Measurements from ENCODE around the gene ZNF701. TPM values are rescaled to one million over a fixed set of nuclear protein-coding genes. Genes with fewer than 3 reads are reported as not detected.
"Not testable (repeated sequence)": the region's sequence is repeated elsewhere in the genome, so short reads cannot be mapped to it uniquely, and the experiment has no call there.

The ZNF701 gene
- 1 to 10 TPM; 3.1 to 9.5 TPM for polyA plus RNA-seq

GRCh38 chr19:52570000-52570861 is at the start of gene ZNF701:
ZNF701 (plus strand) TSS chr19:52570287; CDS start chr19:52574148, 3,861 bp downstream.
- Histone ChIP-seq H3K4me3 (ENCODE audit: low read depth in 1 of 2, low read length in 2 of 2) (peak within 1 kb of the TSS; percentile 60 to 79), H3K27ac (ENCODE audit: low read depth in 2 of 2, low read length in 1 of 2) (peak within 1 kb of the TSS; percentile 89 to 94), H3K27me3 (ENCODE audit: control insufficient read depth in 1 of 2, insufficient read depth in 2 of 2, low read length in 2 of 2) (no peaks in the 10 kb centered on the region), H3K36me3 (ENCODE audit: control insufficient read depth in 2 of 2, insufficient read depth in 2 of 2, low read length in 1 of 2) (peaks cover 3 to 10% of the 10 kb centered on the region in 2 donors), H3K4me1 (ENCODE audit: control insufficient read depth in 2 of 2, insufficient read depth in 2 of 2, low read length in 1 of 2) (peaks cover 2 to 3% of the 10 kb centered on the region in 2 donors), H3K9me3 (ENCODE audit: control insufficient read depth in 2 of 2, insufficient read depth in 1 of 2, low read depth in 1 of 2, low read length in 1 of 2) (peaks cover 0 to 19% of the 10 kb centered on the region in 2 donors)
- 1 to 2% methylated on average over 57 of the region's 57 CpGs for WGBS, 2 donors

DNA sequence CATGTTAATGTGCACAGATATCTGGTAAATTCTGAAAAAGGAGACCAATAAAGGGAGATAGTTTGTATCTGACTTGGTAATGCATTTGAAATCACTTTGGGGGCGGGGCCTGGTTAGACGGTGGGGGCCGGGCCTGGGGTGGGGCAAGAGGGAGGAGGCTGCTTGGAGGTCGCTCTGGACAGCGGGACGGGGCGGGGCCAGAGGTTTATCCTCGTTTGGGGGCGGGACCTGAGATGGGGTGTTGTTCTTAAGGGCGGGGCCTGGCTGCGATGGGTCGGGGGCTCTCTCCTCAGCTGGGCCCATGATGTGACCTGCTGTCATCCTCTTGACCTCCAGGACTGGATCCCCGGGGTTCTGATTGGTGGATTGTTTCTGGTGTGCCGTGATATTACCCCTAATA is 47.5 kb upstream of the ZNF701 start:
- Histone ChIP-seq H3K9me3 (ENCODE audit: control insufficient read depth in 2 of 2, insufficient read depth in 1 of 2, low read depth in 1 of 2, low read length in 1 of 2) (peaks cover 0 to 8% of the 10 kb centered on the region in 2 donors), H3K36me3 (ENCODE audit: control insufficient read depth in 2 of 2, insufficient read depth in 2 of 2, low read length in 1 of 2) (no peaks in the 10 kb centered on the region), H3K4me3 (ENCODE audit: low read depth in 1 of 2, low read length in 2 of 2) (no peak overlapping the region), H3K4me1 (ENCODE audit: control insufficient read depth in 2 of 2, insufficient read depth in 2 of 2, low read length in 1 of 2) (no peaks in the 10 kb centered on the region), H3K27ac (ENCODE audit: low read depth in 2 of 2, low read length in 1 of 2) (no peak overlapping the region), H3K27me3 (ENCODE audit: control insufficient read depth in 1 of 2, insufficient read depth in 2 of 2, low read length in 2 of 2) (no peaks in the 10 kb centered on the region)
- 78 to 87% methylated on average over 14 of the region's 14 CpGs for WGBS, 2 donors

DNA sequence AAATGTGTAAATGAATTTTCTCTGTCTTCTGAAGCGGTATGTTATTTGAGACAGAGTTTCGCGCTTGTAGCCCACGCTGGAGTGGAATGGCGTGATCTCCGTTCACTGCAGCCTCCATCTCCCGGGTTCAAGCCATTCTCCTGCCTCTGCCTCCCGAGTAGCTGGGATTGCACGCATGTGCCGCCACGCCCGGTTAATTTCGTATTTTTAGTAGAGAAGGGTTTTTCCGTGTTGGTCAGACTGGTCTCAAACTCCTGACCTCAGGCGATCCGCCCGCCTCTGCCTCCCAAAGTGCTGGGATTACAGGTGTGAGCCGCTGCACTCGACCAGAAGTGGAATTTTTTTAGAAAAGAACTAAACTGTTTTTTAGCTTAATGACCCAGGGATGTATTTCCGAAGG is 46.0 kb upstream of the ZNF701 start:
- 88 to 92% methylated on average over 20 of the region's 20 CpGs for WGBS, 2 donors
- Histone ChIP-seq H3K27ac (ENCODE audit: low read depth in 2 of 2, low read length in 1 of 2) (no peak overlapping the region), H3K4me3 (ENCODE audit: low read depth in 1 of 2, low read length in 2 of 2) (no peak overlapping the region), H3K27me3 (ENCODE audit: control insufficient read depth in 1 of 2, insufficient read depth in 2 of 2, low read length in 2 of 2) (no peaks in the 10 kb centered on the region), H3K9me3 (ENCODE audit: control insufficient read depth in 2 of 2, insufficient read depth in 1 of 2, low read depth in 1 of 2, low read length in 1 of 2) (peaks cover 0 to 8% of the 10 kb centered on the region in 2 donors), H3K4me1 (ENCODE audit: control insufficient read depth in 2 of 2, insufficient read depth in 2 of 2, low read length in 1 of 2) (peaks cover 0 to 5% of the 10 kb centered on the region in 2 donors), H3K36me3 (ENCODE audit: control insufficient read depth in 2 of 2, insufficient read depth in 2 of 2, low read length in 1 of 2) (no peaks in the 10 kb centered on the region)

DNA sequence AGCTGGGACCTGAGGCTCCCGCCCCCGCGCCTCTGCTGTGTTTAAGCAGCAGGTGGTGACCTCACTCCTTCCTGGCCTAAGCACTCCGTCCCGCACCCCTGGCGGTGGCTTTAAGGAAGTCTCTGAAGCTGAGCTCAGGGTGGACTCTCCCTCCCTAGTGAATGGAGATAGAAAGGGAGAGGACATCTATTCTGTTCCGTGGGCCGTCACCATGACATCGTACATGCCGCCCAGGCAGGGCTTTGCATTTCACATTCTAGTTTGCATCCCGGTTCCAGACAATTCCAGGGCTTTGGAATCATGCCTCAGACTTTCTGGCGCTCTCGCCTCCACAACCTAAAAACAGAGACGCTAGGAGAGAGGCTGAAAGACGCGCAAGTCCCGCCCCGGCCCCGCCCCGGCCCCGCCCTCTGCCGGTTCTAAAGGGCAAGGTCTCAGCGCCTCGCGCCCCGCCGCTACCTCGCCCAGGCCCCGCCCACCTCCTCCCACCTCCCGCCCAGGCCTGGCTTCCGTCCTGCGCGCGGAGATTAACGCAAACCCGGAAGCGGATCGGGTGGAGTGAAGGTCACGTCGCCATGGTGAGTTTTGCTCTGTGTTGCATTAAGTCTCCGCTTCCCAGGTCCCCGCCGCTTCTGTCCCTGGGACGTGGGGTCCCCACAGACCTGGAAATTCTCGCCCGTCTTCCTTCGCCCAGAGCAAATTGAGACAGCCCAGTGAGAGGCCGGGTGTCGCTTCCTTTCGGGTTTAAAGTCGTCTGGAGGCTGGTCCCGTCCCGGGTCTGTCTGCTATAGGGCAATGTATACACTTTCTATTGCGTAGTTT is 42.7 kb upstream of the ZNF701 start, which contains the start of gene ZNF808:
Gene ZNF808, plus strand, starts transcription at position 535 of the 822 bp plus-strand sequence. CDS start 15,617 bp downstream, outside the sequence.
- H3K4me1 ChIP-seq (ENCODE audit: control insufficient read depth in 2 of 2, insufficient read depth in 2 of 2, low read length in 1 of 2), result peaks cover 0 to 6% of the 10 kb centered on the region in 2 donors
- H3K4me3 ChIP-seq (ENCODE audit: low read depth in 1 of 2, low read length in 2 of 2), result peak within 1 kb of the TSS; percentile 70 to 82
- H3K27ac ChIP-seq (ENCODE audit: low read depth in 2 of 2, low read length in 1 of 2), result peak within 1 kb of the TSS; percentile 90 to 94
- no peaks in the 10 kb centered on the region for H3K36me3 ChIP-seq (ENCODE audit: control insufficient read depth in 2 of 2, insufficient read depth in 2 of 2, low read length in 1 of 2)
- 1% methylated on average over 54 of the region's 54 CpGs for WGBS, 2 donors
- no peaks in the 10 kb centered on the region for H3K27me3 ChIP-seq (ENCODE audit: control insufficient read depth in 1 of 2, insufficient read depth in 2 of 2, low read length in 2 of 2)
- H3K9me3 ChIP-seq (ENCODE audit: control insufficient read depth in 2 of 2, insufficient read depth in 1 of 2, low read depth in 1 of 2, low read length in 1 of 2), result peaks cover 0 to 2% of the 10 kb centered on the region in 2 donors

DNA sequence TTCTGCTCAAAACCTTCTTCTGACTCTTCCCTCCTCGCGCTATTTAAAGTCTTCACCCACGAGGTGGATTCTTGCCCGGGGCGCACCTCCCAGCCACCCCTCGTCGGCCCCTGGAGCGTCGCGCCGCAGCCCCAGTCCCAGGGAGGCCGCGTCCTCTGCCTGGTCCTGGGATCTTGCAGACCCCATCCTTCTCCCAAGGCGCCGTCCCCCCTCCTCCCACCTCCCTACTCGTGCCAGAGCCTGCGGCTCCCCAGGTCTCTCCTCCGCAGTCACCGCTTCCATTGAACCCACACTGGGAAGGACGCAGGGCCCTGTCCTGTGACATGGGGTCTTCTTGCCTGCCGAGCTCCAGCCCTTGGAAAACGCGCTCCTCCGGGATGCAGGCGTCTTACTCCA is 42.1 kb upstream of the ZNF701 start:
- WGBS, 2 donors, result 1 to 2% methylated on average over 25 of the region's 25 CpGs
- no peaks in the 10 kb centered on the region for H3K27me3 ChIP-seq (ENCODE audit: control insufficient read depth in 1 of 2, insufficient read depth in 2 of 2, low read length in 2 of 2)
- H3K4me1 ChIP-seq (ENCODE audit: control insufficient read depth in 2 of 2, insufficient read depth in 2 of 2, low read length in 1 of 2), result peaks cover 0 to 6% of the 10 kb centered on the region in 2 donors
- H3K36me3 ChIP-seq (ENCODE audit: control insufficient read depth in 2 of 2, insufficient read depth in 2 of 2, low read length in 1 of 2), result no peaks in the 10 kb centered on the region
- peak overlapping the region; percentile 70 to 82 for H3K4me3 ChIP-seq (ENCODE audit: low read depth in 1 of 2, low read length in 2 of 2)
- peaks cover 0 to 2% of the 10 kb centered on the region in 2 donors for H3K9me3 ChIP-seq (ENCODE audit: control insufficient read depth in 2 of 2, insufficient read depth in 1 of 2, low read depth in 1 of 2, low read length in 1 of 2)
- peak overlapping the region; percentile 79 to 94 for H3K27ac ChIP-seq (ENCODE audit: low read depth in 2 of 2, low read length in 1 of 2)

GRCh38 chr19:52532480-52532879 is 37.6 kb upstream of the ZNF701 start:
- no peak overlapping the region for H3K4me3 ChIP-seq (ENCODE audit: low read depth in 1 of 2, low read length in 2 of 2)
- 95 to 99% methylated on average over 2 of the region's 2 CpGs for WGBS, 2 donors
- H3K27me3 ChIP-seq (ENCODE audit: control insufficient read depth in 1 of 2, insufficient read depth in 2 of 2, low read length in 2 of 2), result no peaks in the 10 kb centered on the region
- no peaks in the 10 kb centered on the region for H3K9me3 ChIP-seq (ENCODE audit: control insufficient read depth in 2 of 2, insufficient read depth in 1 of 2, low read depth in 1 of 2, low read length in 1 of 2)
- no peaks in the 10 kb centered on the region for H3K36me3 ChIP-seq (ENCODE audit: control insufficient read depth in 2 of 2, insufficient read depth in 2 of 2, low read length in 1 of 2)
- H3K4me1 ChIP-seq (ENCODE audit: control insufficient read depth in 2 of 2, insufficient read depth in 2 of 2, low read length in 1 of 2), result peaks cover 0 to 8% of the 10 kb centered on the region in 2 donors
- H3K27ac ChIP-seq (ENCODE audit: low read depth in 2 of 2, low read length in 1 of 2), result no peak overlapping the region

DNA sequence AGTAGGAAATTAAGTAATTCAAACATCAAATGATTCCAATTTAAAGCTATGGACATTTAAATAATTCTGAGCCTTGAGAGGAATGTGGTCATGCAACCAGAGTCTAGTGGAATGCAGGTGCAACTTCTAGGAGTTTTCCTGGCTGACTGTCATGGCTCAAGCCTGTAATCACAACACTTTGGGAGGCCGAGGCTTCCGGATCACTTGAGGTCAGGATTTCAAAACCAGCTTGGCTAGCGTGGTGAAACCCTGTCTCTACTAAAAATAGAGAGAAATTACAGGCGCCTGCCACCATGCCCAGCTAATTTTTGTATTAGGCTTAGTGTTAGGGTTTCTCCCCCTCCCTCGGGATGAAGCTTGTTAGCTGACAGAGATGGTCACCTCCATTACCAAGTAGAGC is 36.2 kb upstream of the ZNF701 start:
- 78 to 86% methylated on average over 5 of the region's 5 CpGs for WGBS, 2 donors
- H3K4me1 ChIP-seq (ENCODE audit: control insufficient read depth in 2 of 2, insufficient read depth in 2 of 2, low read length in 1 of 2), result peaks cover 0 to 5% of the 10 kb centered on the region in 2 donors

DNA sequence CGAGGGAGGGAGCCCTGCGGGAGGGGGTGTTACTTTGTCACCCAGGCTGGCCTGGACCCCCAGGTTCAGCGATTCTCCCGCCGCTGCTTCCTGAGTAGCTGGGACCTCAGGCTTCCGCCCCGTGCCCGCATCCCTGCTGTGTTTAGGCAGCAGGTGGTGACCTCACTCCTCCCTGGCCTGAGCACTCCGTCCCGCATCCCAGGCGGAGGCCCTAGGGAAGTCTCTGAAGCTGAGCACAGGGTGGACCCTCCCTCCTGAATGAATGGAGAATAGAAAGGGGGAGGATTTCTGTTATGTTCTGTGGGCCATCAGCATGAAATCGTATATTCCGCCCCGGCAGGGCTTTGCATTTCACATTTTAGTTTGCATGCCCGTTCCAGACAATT is 34.7 kb upstream of the ZNF701 start:
- WGBS, 2 donors, result 5 to 27% methylated on average over 13 to 15 of the region's 15 CpGs
- not testable (repeated sequence) for H3K4me1 ChIP-seq (ENCODE audit: control insufficient read depth in 2 of 2, insufficient read depth in 2 of 2, low read length in 1 of 2); H3K36me3 ChIP-seq (ENCODE audit: control insufficient read depth in 2 of 2, insufficient read depth in 2 of 2, low read length in 1 of 2); H3K9me3 ChIP-seq (ENCODE audit: control insufficient read depth in 2 of 2, insufficient read depth in 1 of 2, low read depth in 1 of 2, low read length in 1 of 2); H3K27me3 ChIP-seq (ENCODE audit: control insufficient read depth in 1 of 2, insufficient read depth in 2 of 2, low read length in 2 of 2)
- Histone ChIP-seq H3K27ac (ENCODE audit: low read depth in 2 of 2, low read length in 1 of 2) (peak overlapping the region in 1 of 2 donors; percentile 86), H3K4me3 (ENCODE audit: low read depth in 1 of 2, low read length in 2 of 2) (peak overlapping the region; percentile 27 to 58)

More for the DNA sequence above, 36.2 kb upstream of the ZNF701 start:
- no peaks in the 10 kb centered on the region for H3K36me3 ChIP-seq (ENCODE audit: control insufficient read depth in 2 of 2, insufficient read depth in 2 of 2, low read length in 1 of 2)
- no peak overlapping the region for H3K4me3 ChIP-seq (ENCODE audit: low read depth in 1 of 2, low read length in 2 of 2)
- H3K9me3 ChIP-seq (ENCODE audit: control insufficient read depth in 2 of 2, insufficient read depth in 1 of 2, low read depth in 1 of 2, low read length in 1 of 2), result no peaks in the 10 kb centered on the region
- no peaks in the 10 kb centered on the region for H3K27me3 ChIP-seq (ENCODE audit: control insufficient read depth in 1 of 2, insufficient read depth in 2 of 2, low read length in 2 of 2)
- no peak overlapping the region for H3K27ac ChIP-seq (ENCODE audit: low read depth in 2 of 2, low read length in 1 of 2)

GRCh38 chr19:52535771-52536447 is 34.2 kb upstream of the ZNF701 start:
- 2 to 13% methylated on average over 50 of the region's 50 CpGs for WGBS, 2 donors
- H3K4me3 ChIP-seq (ENCODE audit: low read depth in 1 of 2, low read length in 2 of 2), result peak overlapping the region; percentile 53 to 58
- peaks cover 0 to 2% of the 10 kb centered on the region in 2 donors for H3K4me1 ChIP-seq (ENCODE audit: control insufficient read depth in 2 of 2, insufficient read depth in 2 of 2, low read length in 1 of 2)
- no peaks in the 10 kb centered on the region for H3K9me3 ChIP-seq (ENCODE audit: control insufficient read depth in 2 of 2, insufficient read depth in 1 of 2, low read depth in 1 of 2, low read length in 1 of 2)
- H3K27me3 ChIP-seq (ENCODE audit: control insufficient read depth in 1 of 2, insufficient read depth in 2 of 2, low read length in 2 of 2), result no peaks in the 10 kb centered on the region
- peak overlapping the region; percentile 75 to 86 for H3K27ac ChIP-seq (ENCODE audit: low read depth in 2 of 2, low read length in 1 of 2)
- H3K36me3 ChIP-seq (ENCODE audit: control insufficient read depth in 2 of 2, insufficient read depth in 2 of 2, low read length in 1 of 2), result no peaks in the 10 kb centered on the region

All from esophagus (tissue), 2 donors.